Measurements from ENCODE around the gene TSPO.

The TSPO gene

GRCh38 chr22:43191831-43192230 lies 40.5 kb downstream of the TSPO start:
- TF ChIP-seq EZH2phosphoT487 (IDR thresholded peaks at IDR 0.05; ENCODE audit: low read length): no peak
- Histone ChIP-seq H4K20me1 (ENCODE audit: insufficient read depth, low read length) (no peaks in the 10 kb centered on the region), H3K27ac (ENCODE audit: low read length) (no peak overlapping the region), H3F3A (ENCODE audit: insufficient read depth, low read length) (peaks cover 8% of the 10 kb centered on the region), H2AFZ (ENCODE audit: low read length) (no peak overlapping the region), H3K36me3 (replicated peaks; ENCODE audit: insufficient read depth, low read length) (no peaks in the 10 kb centered on the region), H3K4me3 (ENCODE audit: low read length) (no peak overlapping the region), H3K9ac (ENCODE audit: low read length) (no peak overlapping the region), H3K9me3 (replicated peaks; ENCODE audit: insufficient read depth, low read length) (no peaks in the 10 kb centered on the region), H3K27me3 (replicated peaks; ENCODE audit: insufficient read depth, low read length) (peaks cover 13% of the 10 kb centered on the region; the same call in 1 of the 2 replicates), H3K4me1 (ENCODE audit: low read length) (peaks cover 1% of the 10 kb centered on the region; the same call in 1 of the 2 replicates), H3K9me2 (replicated peaks; ENCODE audit: insufficient read depth, low read length) (no peaks in the 10 kb centered on the region), H3K4me2 (ENCODE audit: low read depth, low read length) (no peak overlapping the region), H3K79me2 (ENCODE audit: low read length) (no peaks in the 10 kb centered on the region)
- no peak for DNase-seq

- Histone ChIP-seq H3K79me2 (ENCODE audit: low read length) (no peaks in the 10 kb centered on the region), H3K4me3 (ENCODE audit: low read length) (no peak overlapping the region), H3K36me3 (replicated peaks; ENCODE audit: insufficient read depth, low read length) (no peaks in the 10 kb centered on the region), H3K9ac (ENCODE audit: low read length) (no peak overlapping the region), H4K20me1 (ENCODE audit: insufficient read depth, low read length) (no peaks in the 10 kb centered on the region), H3F3A (ENCODE audit: insufficient read depth, low read length) (peaks cover 6% of the 10 kb centered on the region; the same call in 1 of the 2 replicates), H3K27ac (ENCODE audit: low read length) (no peak overlapping the region), H3K9me2 (replicated peaks; ENCODE audit: insufficient read depth, low read length) (no peaks in the 10 kb centered on the region), H2AFZ (ENCODE audit: low read length) (no peak overlapping the region), H3K4me1 (ENCODE audit: low read length) (peaks cover 9% of the 10 kb centered on the region; the same call in 1 of the 2 replicates), H3K9me3 (replicated peaks; ENCODE audit: insufficient read depth, low read length) (no peaks in the 10 kb centered on the region), H3K4me2 (ENCODE audit: low read depth, low read length) (peak overlapping the region; percentile 22; the same call in 1 of the 2 replicates), H3K27me3 (replicated peaks; ENCODE audit: insufficient read depth, low read length) (peaks cover 49% of the 10 kb centered on the region)
- DNase-seq: peak; percentile 56
- TF ChIP-seq, protein P1, sequence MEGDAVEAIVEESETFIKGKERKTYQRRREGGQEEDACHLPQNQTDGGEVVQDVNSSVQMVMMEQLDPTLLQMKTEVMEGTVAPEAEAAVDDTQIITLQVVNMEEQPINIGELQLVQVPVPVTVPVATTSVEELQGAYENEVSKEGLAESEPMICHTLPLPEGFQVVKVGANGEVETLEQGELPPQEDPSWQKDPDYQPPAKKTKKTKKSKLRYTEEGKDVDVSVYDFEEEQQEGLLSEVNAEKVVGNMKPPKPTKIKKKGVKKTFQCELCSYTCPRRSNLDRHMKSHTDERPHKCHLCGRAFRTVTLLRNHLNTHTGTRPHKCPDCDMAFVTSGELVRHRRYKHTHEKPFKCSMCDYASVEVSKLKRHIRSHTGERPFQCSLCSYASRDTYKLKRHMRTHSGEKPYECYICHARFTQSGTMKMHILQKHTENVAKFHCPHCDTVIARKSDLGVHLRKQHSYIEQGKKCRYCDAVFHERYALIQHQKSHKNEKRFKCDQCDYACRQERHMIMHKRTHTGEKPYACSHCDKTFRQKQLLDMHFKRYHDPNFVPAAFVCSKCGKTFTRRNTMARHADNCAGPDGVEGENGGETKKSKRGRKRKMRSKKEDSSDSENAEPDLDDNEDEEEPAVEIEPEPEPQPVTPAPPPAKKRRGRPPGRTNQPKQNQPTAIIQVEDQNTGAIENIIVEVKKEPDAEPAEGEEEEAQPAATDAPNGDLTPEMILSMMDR (IDR thresholded peaks at IDR 0.05; ENCODE audit: low read length): no peak; the same call in 1 of the 2 replicates
- TF ChIP-seq EZH2 (optimal IDR thresholded peaks at IDR 0.05; ENCODE audit: low read depth, low read length): no peak
These were observed 46.0 kb downstream of the TSPO start for GRCh38 chr22:43197271-43197941.

DNA sequence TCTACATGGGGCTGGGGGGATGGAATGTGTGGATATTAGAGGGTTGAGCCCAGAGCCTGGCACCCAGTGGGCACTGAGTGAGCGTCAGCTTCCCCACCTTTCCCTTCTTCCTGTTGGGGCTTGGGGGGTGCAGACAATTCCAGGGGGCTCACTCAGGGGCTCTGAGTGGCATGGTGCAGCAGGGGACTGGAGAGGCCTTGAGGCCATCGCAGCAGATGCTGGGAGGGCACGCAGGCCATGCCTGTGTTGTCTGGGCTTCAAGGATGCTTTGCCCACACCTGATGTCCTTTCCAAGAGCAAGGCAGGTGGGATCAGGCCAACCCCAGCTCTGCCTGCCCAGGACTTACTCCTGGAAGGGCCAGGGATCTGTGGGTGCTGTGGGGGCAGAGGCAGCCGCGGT lies 46.8 kb downstream of the TSPO start:
- Histone ChIP-seq H3K36me3 (replicated peaks; ENCODE audit: insufficient read depth, low read length) (no peaks in the 10 kb centered on the region), H3K4me1 (ENCODE audit: low read length) (peaks cover 9% of the 10 kb centered on the region; the same call in 1 of the 2 replicates), H3K27ac (ENCODE audit: low read length) (no peak overlapping the region), H3K9me3 (replicated peaks; ENCODE audit: insufficient read depth, low read length) (no peaks in the 10 kb centered on the region), H3K9ac (ENCODE audit: low read length) (no peak overlapping the region), H3K4me2 (ENCODE audit: low read depth, low read length) (no peak overlapping the region), H3K79me2 (ENCODE audit: low read length) (no peaks in the 10 kb centered on the region), H3F3A (ENCODE audit: insufficient read depth, low read length) (peaks cover 6% of the 10 kb centered on the region; the same call in 1 of the 2 replicates), H2AFZ (ENCODE audit: low read length) (no peak overlapping the region), H3K9me2 (replicated peaks; ENCODE audit: insufficient read depth, low read length) (no peaks in the 10 kb centered on the region), H4K20me1 (ENCODE audit: insufficient read depth, low read length) (no peaks in the 10 kb centered on the region), H3K27me3 (replicated peaks; ENCODE audit: insufficient read depth, low read length) (peaks cover 56% of the 10 kb centered on the region), H3K4me3 (ENCODE audit: low read length) (no peak overlapping the region)
- TF ChIP-seq EZH2 (optimal IDR thresholded peaks at IDR 0.05; ENCODE audit: low read depth, low read length) (no peak), EZH2phosphoT487 (IDR thresholded peaks at IDR 0.05; ENCODE audit: low read length) (no peak)
- TF ChIP-seq, protein P1 (IDR thresholded peaks at IDR 0.05; ENCODE audit: low read length): no peak
- DNase-seq: no peak

- Histone ChIP-seq H3K9me3 (replicated peaks; ENCODE audit: insufficient read depth, low read length) (no peaks in the 10 kb centered on the region), H3K4me2 (ENCODE audit: low read depth, low read length) (no peak overlapping the region), H3K79me2 (ENCODE audit: low read length) (no peaks in the 10 kb centered on the region), H3K9ac (ENCODE audit: low read length) (no peak overlapping the region), H3K36me3 (replicated peaks; ENCODE audit: insufficient read depth, low read length) (no peaks in the 10 kb centered on the region), H3K27me3 (replicated peaks; ENCODE audit: insufficient read depth, low read length) (peaks cover 61% of the 10 kb centered on the region), H3K4me1 (ENCODE audit: low read length) (peaks cover 9% of the 10 kb centered on the region; the same call in 1 of the 2 replicates), H3K9me2 (replicated peaks; ENCODE audit: insufficient read depth, low read length) (no peaks in the 10 kb centered on the region), H3F3A (ENCODE audit: insufficient read depth, low read length) (peaks cover 6% of the 10 kb centered on the region; the same call in 1 of the 2 replicates), H4K20me1 (ENCODE audit: insufficient read depth, low read length) (no peaks in the 10 kb centered on the region), H2AFZ (ENCODE audit: low read length) (no peak overlapping the region), H3K27ac (ENCODE audit: low read length) (no peak overlapping the region), H3K4me3 (ENCODE audit: low read length) (no peak overlapping the region)
- TF ChIP-seq EZH2 (optimal IDR thresholded peaks at IDR 0.05; ENCODE audit: low read depth, low read length) (no peak), EZH2phosphoT487 (IDR thresholded peaks at IDR 0.05; ENCODE audit: low read length) (no peak)
- TF ChIP-seq, protein P1 (IDR thresholded peaks at IDR 0.05; ENCODE audit: low read length): no peak
- DNase-seq: no peak
These were observed 47.6 kb downstream of the TSPO start for GRCh38 chr22:43198936-43199335.
